ENCODE results near the gene CCNL2.

DNA sequence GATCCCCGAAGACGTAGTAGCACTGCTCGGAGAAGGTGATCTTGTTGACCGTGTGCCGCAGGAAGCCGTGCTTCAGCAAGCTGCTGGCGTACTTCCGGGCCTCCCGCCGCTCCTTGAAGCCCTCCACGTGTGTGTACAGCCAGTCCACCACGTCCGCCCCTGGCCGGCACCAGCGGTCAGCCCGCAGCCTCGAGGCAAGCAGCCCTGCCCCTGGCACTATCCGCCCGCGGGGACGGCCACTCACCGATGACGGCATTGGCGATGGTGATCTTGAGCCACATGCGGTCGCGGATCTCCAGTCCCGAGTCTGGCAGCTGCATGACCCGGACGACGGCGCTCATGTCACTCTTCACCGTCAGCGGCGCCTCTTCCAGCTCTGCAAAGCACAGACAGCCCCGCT is 60.9 kb downstream of the CCNL2 start:
- TF ChIP-seq, protein P1, sequence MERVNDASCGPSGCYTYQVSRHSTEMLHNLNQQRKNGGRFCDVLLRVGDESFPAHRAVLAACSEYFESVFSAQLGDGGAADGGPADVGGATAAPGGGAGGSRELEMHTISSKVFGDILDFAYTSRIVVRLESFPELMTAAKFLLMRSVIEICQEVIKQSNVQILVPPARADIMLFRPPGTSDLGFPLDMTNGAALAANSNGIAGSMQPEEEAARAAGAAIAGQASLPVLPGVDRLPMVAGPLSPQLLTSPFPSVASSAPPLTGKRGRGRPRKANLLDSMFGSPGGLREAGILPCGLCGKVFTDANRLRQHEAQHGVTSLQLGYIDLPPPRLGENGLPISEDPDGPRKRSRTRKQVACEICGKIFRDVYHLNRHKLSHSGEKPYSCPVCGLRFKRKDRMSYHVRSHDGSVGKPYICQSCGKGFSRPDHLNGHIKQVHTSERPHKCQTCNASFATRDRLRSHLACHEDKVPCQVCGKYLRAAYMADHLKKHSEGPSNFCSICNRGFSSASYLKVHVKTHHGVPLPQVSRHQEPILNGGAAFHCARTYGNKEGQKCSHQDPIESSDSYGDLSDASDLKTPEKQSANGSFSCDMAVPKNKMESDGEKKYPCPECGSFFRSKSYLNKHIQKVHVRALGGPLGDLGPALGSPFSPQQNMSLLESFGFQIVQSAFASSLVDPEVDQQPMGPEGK (tag by site-specific recombination; IDR thresholded peaks at IDR 0.05), result no peak
- TF ChIP-seq ZNF175 (tag by site-specific recombination; IDR thresholded peaks at IDR 0.05) (no peak), ZBTB1 (tag by site-specific recombination; IDR thresholded peaks at IDR 0.05) (no peak)
- TF ChIP-seq, protein P2, sequence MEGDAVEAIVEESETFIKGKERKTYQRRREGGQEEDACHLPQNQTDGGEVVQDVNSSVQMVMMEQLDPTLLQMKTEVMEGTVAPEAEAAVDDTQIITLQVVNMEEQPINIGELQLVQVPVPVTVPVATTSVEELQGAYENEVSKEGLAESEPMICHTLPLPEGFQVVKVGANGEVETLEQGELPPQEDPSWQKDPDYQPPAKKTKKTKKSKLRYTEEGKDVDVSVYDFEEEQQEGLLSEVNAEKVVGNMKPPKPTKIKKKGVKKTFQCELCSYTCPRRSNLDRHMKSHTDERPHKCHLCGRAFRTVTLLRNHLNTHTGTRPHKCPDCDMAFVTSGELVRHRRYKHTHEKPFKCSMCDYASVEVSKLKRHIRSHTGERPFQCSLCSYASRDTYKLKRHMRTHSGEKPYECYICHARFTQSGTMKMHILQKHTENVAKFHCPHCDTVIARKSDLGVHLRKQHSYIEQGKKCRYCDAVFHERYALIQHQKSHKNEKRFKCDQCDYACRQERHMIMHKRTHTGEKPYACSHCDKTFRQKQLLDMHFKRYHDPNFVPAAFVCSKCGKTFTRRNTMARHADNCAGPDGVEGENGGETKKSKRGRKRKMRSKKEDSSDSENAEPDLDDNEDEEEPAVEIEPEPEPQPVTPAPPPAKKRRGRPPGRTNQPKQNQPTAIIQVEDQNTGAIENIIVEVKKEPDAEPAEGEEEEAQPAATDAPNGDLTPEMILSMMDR (tag by site-specific recombination; IDR thresholded peaks at IDR 0.05), result no peak
- TF ChIP-seq, protein P3, sequence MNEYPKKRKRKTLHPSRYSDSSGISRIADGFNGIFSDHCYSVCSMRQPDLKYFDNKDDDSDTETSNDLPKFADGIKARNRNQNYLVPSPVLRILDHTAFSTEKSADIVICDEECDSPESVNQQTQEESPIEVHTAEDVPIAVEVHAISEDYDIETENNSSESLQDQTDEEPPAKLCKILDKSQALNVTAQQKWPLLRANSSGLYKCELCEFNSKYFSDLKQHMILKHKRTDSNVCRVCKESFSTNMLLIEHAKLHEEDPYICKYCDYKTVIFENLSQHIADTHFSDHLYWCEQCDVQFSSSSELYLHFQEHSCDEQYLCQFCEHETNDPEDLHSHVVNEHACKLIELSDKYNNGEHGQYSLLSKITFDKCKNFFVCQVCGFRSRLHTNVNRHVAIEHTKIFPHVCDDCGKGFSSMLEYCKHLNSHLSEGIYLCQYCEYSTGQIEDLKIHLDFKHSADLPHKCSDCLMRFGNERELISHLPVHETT (tag by site-specific recombination; IDR thresholded peaks at IDR 0.05), result no peak
- TF ChIP-seq, protein P4, sequence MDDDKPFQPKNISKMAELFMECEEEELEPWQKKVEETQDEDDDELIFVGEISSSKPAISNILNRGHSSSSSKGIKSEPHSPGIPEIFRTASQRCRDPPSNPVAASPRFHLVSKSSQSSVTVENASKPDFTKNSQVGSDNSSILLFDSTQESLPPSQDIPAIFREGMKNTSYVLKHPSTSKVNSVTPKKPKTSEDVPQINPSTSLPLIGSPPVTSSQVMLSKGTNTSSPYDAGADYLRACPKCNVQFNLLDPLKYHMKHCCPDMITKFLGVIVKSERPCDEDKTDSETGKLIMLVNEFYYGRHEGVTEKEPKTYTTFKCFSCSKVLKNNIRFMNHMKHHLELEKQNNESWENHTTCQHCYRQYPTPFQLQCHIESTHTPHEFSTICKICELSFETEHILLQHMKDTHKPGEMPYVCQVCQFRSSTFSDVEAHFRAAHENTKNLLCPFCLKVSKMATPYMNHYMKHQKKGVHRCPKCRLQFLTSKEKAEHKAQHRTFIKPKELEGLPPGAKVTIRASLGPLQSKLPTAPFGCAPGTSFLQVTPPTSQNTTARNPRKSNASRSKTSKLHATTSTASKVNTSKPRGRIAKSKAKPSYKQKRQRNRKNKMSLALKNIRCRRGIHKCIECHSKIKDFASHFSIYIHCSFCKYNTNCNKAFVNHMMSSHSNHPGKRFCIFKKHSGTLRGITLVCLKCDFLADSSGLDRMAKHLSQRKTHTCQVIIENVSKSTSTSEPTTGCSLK (tag by site-specific recombination; IDR thresholded peaks at IDR 0.05), result no peak
- TF ChIP-seq, protein P5, sequence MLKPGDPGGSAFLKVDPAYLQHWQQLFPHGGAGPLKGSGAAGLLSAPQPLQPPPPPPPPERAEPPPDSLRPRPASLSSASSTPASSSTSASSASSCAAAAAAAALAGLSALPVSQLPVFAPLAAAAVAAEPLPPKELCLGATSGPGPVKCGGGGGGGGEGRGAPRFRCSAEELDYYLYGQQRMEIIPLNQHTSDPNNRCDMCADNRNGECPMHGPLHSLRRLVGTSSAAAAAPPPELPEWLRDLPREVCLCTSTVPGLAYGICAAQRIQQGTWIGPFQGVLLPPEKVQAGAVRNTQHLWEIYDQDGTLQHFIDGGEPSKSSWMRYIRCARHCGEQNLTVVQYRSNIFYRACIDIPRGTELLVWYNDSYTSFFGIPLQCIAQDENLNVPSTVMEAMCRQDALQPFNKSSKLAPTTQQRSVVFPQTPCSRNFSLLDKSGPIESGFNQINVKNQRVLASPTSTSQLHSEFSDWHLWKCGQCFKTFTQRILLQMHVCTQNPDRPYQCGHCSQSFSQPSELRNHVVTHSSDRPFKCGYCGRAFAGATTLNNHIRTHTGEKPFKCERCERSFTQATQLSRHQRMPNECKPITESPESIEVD (tag by site-specific recombination; IDR thresholded peaks at IDR 0.05), result no peak
- TF ChIP-seq, protein P6, sequence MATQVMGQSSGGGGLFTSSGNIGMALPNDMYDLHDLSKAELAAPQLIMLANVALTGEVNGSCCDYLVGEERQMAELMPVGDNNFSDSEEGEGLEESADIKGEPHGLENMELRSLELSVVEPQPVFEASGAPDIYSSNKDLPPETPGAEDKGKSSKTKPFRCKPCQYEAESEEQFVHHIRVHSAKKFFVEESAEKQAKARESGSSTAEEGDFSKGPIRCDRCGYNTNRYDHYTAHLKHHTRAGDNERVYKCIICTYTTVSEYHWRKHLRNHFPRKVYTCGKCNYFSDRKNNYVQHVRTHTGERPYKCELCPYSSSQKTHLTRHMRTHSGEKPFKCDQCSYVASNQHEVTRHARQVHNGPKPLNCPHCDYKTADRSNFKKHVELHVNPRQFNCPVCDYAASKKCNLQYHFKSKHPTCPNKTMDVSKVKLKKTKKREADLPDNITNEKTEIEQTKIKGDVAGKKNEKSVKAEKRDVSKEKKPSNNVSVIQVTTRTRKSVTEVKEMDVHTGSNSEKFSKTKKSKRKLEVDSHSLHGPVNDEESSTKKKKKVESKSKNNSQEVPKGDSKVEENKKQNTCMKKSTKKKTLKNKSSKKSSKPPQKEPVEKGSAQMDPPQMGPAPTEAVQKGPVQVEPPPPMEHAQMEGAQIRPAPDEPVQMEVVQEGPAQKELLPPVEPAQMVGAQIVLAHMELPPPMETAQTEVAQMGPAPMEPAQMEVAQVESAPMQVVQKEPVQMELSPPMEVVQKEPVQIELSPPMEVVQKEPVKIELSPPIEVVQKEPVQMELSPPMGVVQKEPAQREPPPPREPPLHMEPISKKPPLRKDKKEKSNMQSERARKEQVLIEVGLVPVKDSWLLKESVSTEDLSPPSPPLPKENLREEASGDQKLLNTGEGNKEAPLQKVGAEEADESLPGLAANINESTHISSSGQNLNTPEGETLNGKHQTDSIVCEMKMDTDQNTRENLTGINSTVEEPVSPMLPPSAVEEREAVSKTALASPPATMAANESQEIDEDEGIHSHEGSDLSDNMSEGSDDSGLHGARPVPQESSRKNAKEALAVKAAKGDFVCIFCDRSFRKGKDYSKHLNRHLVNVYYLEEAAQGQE (tag by site-specific recombination; IDR thresholded peaks at IDR 0.05), result no peak
